ENCODE data around the gene DNAH10.
A peak's percentile ranks its signal among the peaks of the same experiment; 100 is the strongest.

Gene DNAH10

DNA sequence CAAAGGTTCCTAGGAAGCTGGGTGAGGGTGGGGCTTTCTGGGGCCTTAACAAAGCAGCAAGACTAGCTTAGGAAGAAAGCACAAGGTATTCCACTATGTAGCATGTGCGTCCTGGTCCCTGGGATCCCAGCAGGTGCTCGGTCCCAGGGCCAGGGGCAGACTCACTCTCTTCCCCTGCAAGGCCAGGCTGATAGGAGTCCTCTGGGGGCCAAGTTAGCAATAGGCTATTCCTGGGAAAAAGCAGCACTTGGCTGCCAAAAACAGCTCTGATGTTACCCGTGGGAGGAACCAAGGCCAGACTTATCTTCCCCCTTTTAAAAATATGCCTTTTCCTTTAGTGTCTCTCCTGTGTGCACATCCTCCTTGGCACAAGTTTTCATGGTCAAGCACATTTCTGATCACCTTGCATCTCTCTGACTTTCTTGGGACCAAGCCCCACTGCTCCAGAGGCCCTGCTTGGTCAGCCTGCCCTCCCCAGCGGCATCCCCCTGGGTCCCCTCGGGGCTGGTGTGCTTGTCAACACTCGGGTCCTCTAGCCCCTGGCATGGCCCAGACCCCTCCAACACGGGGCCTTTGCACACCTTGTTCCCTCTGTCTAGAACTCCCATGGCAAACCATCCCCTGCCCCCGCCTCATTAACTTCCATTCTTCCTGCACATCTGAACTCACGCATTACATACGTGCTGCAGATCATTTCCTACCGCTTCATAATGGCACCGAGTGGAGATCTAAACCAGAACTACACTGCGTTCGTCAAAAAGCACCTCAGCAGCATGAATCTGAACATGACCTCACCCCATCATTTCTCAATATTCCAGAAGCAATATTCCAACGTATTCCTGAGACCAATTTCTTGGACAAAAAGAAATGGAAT, 188.6 kb downstream of the DNAH10 start:
- no peak for DNase-seq

DNA sequence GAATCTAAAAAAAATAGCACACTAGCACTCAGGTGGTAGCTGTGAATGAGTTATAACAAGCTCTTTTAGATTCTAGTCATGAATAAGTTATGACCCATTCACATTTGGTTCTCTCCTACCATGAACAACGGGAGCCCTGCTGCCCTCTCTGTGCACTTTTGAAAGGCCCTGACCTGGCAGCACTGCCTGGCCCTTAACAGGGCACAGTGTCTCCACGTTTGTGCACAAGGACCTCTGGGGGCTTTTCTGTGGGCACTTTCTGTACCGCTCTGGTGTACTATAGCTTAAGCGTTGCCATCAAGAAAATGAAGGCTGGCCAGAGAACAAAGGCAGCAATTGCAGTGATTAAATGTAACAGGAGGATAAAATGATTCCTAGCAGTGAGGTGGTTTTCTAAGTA, 189.4 kb downstream of the DNAH10 start:
- no peak for DNase-seq

DNA sequence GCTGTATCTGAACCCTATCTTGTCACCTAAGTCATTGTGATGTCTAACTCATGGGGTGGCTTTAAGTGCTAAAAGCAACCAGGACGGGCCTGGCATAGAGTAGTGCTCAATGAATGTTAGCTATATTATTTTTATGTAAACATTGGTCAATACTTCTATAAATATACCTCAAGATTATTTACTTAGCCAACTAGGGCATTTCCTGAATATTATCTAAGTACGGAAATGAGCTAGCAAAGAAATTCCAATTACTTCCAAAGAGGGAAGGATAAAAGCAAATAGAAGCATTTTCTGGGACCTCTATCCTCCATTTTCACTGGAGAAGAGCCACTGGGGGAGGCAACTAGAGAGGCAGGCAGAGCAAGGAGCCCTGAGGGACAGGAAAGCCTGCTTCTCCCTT, 189.9 kb downstream of the DNAH10 start:
- no peak for DNase-seq

DNA sequence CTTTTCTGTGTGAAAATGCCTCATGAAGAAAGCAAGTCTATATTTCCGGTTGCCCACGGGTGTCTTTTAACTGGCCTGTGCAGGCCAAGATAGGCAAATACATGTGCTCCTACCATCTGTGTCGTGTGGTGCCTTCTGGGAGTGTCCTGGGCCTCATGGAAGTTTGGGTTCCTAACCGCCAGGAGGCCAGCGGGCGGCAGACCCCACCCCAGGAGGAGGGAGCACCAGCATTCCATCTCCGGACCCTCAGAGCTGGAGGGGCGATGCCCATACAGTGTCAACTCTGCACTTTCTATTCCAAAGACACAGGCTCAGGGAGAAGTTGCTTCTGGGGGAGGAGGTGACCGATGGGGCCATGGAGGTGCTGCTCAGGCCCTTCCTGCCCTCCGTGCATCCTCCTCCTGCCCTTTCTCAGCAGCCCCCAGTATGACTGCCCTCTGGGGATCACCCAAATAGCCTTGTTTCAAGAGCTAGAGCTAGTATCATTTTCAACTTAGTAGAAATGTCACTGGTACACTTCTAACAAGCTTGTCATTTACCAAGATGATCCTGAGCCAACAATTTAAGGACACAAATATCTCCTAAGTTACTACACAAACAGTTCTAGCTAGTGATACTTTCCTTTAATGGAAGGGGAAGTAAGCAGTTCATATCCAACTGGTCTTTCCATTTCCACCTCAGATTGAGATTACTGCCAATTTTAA, 192.7 kb downstream of the DNAH10 start:
- DNase-seq: no peak

DNA sequence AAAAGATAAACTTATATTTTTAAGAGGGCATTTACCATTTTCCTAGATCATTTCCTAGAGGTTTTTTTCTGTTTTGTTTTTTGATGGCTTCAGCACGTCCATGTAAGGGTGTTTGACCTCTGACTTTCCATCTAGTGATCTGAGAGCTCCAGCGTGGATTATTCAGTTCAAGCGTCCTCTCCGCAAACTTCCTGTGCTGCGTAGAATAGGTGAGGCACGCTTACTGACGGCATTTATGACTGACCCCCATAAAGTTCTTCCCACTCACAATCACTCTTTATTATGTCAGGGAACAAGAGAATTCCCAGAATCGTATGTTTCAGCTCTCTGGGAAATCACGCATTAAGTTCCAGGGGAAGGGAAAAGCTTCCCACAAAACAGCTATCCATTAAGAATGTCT, 194.1 kb downstream of the DNAH10 start:
- DNase-seq: no peak

DNA sequence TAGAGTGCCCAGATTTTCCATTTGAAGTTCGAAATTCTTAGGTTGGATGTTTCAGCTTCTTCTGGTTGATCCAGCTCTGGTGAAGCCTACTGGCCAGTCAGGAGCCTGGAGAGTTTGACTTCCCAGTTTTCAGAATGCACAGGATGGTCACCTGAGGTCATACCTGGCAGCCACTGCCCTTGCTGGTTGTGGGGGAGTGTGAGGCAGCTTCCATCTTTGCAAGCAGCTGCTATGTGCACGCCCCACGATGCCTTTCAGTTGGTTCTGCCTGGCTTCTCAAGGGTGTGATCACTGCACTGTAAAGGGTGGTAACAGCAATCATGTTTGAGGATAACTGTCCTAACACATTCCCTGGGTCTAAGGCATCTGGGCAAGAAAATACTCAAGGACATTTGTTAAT, 195.1 kb downstream of the DNAH10 start:
- DNase-seq: no peak

DNA sequence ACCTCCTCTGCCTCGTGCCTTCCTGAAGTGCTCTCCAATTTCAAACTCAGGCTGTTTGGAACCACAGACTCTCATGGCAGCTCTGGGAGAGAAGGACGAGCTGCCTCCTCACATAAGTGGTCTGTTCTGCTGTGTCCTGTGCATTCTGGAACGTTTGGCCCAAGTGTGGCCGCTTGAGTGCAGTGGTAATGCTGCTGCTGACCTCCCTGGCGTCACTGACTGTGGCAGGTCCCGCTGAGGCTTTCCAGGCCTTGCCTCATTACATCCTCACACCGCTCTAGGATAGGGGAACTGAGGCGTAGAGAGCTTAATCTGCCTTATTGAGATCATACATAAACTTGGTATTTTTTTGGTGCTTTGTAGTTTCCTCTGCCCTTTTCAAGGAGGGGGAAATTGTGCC, 196.4 kb downstream of the DNAH10 start:
- DNase-seq: no peak

DNA sequence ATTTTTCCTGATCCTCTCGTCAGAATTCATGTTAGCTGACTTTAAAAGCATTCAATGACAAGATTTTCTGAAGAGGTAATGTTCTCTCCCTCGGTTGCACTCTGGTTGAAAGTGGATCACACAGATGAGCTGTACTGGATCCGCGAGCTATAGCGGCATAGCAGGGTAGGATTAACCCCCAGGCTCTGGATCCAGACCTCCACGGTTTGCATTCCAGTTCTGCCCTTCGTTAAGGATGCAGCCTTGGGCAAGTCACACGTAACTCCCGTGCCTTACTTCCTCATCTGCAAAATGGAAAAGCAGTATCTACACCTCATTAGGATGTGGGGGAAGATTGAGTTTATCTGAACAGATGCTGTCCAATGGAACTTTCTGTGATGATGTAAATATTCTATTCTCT, 196.8 kb downstream of the DNAH10 start:
- no peak for DNase-seq

DNA sequence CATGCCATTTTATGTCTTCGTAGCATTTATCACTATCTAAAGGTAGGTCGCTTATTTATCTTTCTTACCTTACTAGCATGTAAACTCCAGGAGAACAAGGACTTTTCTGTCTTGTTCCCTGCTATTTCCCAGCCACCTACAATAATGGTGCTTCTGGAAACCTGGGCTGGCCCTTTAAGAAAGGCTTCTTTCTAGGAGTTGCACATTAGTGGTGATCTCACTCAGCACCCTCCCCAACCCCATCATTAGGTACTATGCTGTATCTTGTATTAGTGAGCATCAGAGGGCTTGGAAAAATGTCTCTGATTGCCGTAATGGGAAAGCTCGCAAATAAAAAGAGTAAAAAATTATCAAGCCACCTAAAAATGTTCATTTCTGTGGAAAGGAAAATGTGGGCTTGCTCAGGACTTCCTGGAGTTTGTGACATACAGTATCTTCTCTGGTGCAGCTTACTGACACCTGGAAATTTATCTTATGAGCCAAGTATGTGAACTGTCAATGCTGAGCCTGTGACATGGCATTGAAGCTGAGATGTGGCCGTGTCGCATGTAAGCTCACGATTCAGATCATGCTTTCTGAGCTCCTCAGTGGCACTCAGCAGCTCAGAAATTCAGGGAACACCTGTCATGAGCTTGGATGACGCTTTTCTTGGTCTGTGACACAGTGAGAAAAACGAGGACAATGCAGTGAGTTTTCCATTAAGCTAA, 198.1 kb downstream of the DNAH10 start:
- DNase-seq: no peak

DNA sequence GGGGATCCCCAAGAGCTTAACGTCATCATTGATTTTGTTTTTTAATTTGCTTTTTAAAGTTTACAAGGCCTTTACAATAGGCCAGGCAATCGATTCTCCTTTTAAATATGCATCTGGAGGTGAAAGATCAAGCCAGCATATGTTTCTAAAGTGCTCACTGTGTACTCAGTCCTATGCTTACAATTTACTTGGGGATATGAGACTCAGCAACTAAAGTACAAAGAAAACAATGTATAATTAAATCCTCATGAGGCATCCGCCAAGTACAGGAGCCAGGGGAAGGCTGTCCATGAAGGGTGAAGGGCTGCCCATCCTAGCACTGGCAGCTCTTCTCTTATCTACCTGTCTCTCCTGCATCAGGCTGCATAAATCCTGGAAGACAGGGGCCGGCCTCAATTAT, 198.8 kb downstream of the DNAH10 start:
- no peak for DNase-seq

DNA sequence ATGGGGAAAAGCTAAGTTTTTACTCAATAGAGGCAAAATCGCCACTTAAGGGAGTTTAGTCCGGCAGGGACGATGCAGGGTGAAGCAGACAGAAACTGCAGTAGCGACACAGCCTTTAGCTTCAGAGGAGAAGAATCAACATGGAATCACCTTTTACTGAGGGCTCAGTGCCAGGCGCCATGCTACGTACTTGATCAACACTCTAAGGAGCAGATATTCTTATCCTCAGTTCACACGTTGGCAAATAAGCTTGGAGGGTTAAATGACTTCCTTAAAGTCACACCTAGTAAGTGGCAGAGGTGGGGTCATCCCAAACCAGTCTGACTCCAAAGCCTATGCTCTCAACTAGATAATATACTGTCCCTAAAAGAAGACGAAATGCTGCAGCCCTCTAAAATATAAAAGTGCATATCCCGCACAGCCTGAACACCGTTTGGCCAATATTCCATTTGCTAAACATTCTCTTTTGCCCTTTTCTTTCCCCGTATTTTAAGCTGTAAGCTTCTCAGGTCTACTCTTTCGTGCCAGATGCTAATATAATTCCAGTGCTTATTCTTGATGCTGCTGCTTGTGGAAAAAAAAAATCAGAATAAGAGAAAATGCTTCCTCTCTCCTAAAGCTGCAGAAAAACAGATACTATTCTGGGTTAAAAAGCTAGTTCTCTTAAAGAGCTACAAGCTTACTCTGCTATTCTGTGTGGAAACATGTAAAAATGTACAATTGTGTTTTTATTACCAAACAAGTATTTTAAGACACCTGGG, 199.7 kb downstream of the DNAH10 start:
- no peak for DNase-seq

DNA sequence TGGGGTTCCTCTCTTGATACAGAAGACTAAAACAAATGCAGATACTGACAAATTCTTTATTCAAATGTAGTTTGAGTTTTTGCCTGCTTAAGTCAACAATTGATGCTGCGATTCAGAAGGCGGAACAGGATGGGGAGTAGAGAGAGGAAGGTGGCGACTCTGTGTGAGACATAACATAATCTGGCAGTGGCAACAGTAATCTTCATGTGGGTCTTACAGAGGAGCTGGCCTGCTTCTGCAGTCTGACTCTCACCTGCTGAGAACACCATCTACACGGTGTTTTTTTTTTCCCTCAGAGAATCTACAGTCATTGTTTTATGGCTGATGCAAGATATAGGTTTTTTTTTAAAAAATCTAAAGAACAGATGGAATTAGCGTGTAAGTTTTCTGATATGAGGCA, 200.4 kb downstream of the DNAH10 start:
- DNase-seq: no peak

DNA sequence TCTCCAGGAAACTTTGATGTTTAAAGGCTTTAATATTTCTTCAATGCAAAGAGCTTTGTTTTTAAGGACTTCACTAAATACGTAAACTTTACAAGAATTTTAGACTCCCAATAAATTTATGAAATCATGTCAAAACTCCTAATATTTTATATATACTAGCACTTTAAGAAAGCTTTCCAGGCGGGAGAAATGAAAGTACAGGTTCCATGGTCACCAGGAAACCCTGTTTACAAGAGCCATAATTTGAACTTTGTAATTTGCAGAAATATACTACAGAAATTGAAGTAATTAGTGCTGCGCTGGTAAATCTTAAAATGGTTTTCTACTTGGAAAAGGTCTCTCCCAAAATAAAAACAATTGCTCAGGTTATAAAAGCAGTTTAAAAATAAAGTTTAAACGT, 201.7 kb downstream of the DNAH10 start:
- DNase-seq: no peak

DNA sequence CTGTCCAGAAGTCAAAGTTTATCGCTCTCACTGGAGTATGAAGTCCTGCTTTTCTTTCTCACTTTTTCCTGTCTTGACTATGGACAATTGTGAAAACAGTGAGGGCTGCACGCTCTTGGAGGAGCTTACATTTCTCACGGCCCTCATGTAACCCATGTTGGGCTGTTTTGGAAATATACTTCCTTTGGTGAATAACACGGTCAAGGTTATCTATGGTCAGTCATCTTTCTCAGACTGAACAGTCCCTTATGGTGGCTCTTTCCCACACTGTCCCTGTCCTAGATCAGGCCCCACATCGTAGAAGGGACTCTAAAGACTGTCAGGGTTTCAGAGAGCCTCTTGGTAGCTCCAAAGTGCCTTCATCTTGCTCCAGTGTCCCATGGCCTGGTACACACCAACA, 203.3 kb downstream of the DNAH10 start:
- no peak for DNase-seq

DNA sequence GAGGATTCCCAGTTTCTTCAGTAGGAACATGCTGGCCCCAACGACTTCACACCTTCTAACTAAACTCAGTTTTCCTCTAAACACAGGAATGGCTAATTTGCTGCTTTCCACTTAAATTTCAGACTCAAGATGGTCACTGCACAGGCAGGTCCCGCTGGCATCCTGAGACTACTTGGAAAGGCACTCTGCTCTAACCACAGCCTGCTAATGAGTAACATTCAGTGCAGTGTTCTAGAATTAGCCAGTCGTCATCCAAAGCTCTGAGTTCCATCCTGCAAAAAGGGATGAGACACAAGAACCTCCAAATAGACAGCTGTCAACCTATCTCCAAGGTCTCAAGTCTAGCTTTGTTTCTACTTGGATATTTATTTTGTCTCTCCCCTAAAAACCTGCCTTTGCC, 204.5 kb downstream of the DNAH10 start:
- no peak for DNase-seq

DNA sequence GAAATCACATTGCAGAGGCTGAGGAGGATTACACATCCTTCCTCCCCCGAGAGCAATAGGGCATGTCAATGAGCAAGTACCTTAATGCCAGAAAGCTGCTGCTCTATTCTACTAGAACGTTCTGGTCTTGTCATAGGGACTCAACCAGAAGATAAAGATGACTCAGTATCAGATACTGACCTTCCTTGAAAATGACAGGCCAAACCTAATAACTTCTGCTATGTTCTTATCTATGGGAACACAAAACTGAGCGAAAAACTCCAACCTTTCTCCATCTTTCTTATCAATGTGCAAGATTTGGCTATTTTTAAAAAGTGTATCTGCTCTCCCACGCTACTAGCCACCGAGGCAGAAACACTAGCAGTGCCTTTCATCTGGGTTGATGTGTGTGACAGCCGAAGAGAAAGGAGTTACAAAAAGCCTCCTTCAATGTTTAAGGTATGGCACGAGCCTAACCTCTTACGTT, 205.1 kb downstream of the DNAH10 start:
- no peak for DNase-seq

DNA sequence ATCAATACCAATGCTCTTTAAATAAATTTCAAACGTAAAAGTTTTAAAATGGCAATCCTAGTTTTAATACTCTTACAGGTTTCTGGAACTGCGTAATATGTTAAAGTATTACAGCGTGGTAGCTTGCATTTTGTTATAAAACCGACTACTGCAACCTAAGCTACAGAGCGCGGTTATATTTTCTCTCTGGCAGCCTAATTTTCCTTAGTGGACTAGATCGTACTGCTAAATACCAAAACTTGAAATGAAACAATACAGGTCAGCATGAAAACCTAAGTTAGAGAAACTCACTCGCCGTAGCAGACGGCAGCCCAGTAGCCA, 209.3 kb downstream of the DNAH10 start:
- no peak for DNase-seq

DNA sequence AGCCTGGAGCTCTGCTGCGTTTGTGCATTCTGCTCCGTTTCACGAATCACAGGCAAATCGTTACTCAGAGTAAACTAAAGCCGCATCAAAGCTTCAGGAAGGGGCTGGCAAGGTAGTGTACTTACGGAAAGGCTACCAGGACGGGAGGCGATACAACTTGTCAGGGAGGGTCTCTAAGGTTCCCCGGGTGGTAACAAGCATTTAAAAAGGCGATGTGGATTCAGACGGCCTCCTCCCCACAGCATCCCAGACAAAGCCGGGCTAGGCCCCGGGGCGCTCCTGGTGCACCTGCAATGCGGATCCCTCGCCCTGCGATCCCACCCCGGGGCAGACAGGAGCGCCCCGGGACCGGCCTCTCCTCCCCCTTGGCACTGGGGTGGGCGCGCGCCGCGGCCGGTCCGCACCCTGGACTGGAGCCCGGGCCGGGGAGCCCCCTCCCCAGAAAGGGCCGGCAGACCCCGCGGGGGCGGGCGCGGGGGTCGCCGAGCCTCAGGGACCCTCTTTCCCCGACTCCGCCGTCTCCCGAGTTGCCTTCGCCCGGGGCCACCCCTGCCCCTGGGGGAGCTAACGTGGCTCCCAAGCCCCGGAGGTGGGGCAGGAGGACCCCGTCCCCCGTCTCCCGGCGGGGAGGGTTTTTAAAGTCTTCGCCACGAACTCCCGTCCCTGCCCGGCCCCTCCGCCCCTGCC, 209.8 kb downstream of the DNAH10 start:
- DNase-seq: peak; percentile 33

DNA sequence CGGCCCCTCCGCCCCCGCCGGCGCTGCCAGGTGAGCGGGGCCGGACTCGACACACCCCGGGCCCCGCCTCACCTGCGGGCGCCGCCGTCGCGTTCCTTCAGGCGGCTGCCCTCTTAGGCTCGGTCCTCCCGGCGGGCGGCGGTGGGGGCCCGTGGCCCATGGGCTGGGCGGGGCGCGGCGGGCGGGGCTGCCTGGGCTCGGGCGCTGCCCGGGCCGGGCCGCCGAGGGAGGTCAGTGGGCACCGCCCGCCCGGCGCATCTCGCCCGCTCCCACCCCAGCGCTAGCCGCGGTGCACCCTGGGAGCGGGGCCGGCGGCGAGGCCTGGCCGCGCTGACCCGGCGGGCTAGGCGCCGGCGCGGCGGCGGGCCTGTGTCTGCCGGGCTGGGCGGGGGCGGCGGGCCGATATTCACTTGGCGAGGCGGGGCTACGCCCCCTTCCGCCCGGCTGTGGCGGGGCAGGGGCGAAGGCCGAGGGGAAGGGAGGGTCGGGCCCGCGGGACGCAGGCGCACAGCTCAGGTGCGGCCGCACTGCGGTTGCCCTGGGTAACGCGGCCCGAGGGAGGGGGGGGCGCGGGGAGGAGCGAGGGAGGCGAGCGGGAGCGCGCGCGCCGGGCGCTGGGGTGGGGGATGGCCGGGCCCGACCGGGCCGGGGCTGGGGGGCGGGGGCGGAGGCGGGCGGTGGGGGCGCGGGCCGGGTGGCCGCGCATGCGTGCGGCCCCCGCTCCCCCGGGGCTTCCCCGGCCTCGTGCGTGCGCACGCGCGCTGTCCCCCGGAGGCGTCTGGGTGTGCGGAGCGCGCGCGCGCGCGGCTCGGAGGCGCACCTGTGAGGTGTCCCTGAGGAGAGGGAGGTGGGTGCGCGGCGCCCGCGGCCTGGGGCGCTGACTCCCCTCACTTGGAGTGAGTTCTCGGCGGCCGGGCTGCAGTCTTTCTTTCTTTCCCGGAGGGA, 210.6 kb downstream of the DNAH10 start, which contains the start of the genes CCDC92 and ZNF664:
Gene CCDC92 (minus strand): TSS at position 375 of the 945 bp plus-strand sequence. CDS start 28,526 bp downstream, outside the sequence.
Gene ZNF664 (plus strand): TSS at position 759 of the 945 bp plus-strand sequence. CDS start 38,930 bp downstream, outside the sequence.
- peak; percentile 96 for DNase-seq

DNA sequence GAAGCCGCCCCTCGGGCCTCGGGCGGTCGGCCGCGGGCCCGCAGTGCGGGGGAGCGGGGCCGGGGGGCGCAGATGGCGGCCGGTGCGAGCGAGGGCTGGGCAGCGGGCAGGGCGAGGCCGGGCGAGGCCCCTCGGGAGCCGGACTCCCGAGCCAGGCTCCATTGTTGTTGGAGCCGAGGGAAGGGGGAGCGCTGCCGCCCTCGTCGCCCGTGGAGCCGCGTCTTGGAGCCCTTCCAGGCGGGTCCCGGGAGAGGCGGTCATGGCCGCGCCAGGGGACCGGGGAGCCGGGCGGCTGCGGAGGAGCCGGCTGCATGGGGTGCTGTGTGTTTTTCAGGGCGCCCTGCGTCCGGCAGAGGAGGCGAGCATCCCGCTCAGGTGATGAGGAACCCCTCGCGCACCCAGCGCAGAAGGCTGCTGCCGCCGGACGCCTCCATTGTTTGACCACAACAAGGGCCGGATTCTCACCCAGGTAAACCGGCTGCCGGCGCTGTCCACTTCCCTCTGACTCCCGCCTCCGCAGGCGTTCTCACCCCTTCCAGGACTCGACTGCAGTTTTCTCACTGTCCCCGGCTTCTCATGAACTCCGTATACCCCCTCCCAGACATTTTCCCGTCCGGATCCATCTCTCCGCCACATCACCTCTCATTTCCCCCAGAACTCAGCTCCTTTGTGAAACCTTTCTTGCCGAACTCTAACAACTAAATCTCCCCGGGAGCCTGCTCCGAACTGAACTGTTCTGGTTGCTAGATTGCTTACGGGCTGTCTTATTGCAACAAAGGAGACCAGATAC, 211.6 kb downstream of the DNAH10 start:
- peak; percentile 22 for DNase-seq

Measured in activated naive CD4-positive, alpha-beta T cell treated with anti-CD3 and anti-CD28 coated beads, Interleukin-2, amount 50 U/mL, for 16 hours (primary cell).